GM19328 (cell line): Measurements from ENCODE around the gene MEX3A.
"Not testable (repeated sequence)": the region's sequence is repeated elsewhere in the genome, so short reads cannot be mapped to it uniquely, and the experiment has no call there.

Experiments
- ATAC-seq: cut with Tn5 transposase; IDR thresholded peaks from one replicate; pipeline ENCODE4 v1.9.1; 2021; ENCODE audit warnings: mild to moderate bottlenecking, moderate library complexity; ENCODE audit not compliant: unreplicated experiment

The MEX3A gene, protein sequence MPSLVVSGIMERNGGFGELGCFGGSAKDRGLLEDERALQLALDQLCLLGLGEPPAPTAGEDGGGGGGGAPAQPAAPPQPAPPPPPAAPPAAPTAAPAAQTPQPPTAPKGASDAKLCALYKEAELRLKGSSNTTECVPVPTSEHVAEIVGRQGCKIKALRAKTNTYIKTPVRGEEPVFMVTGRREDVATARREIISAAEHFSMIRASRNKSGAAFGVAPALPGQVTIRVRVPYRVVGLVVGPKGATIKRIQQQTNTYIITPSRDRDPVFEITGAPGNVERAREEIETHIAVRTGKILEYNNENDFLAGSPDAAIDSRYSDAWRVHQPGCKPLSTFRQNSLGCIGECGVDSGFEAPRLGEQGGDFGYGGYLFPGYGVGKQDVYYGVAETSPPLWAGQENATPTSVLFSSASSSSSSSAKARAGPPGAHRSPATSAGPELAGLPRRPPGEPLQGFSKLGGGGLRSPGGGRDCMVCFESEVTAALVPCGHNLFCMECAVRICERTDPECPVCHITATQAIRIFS

DNA sequence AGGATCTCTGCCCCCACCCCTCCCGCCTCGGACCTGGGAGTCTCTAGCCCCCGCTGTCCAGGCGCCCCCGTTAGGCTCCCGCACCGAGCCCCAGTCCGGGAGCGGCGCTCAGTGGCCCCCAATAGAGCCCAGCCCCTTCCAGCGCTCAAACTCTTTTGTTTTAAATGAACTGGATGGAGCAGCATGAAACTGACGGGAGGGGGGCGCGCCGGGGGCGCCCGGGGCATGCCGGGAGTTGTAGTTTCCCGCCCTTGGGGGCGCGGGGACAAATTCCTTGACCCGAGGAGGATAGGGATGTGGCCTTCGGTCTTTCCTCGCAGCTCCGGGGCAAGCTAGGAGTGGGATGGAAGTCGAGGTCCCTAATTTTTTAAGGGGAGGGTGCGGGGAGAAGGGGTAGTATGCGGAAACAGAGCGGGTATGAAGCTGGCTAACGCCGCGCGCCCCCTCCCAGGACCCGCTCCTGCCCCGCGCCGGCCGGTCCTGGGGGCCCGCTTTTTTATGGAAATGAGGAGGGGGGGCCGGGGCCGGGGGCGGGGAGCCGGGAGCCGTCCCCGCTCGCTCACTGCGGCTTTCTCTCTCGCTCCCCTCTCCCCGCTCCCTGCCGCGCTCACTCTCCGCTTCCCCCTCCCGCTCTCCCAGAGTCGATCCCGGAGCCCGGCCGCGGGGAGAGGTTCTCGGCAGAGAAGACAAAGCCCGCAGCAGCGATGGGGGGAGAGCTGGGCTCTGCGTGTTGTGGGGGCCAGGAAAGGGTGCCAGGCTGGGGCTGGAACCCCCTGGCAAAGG is at the start of gene MEX3A:
Gene MEX3A, minus strand, starts transcription at position 157 of the 783 bp plus-strand sequence. CDS start 467 bp downstream, outside the sequence.
- ATAC-seq = no peak

DNA sequence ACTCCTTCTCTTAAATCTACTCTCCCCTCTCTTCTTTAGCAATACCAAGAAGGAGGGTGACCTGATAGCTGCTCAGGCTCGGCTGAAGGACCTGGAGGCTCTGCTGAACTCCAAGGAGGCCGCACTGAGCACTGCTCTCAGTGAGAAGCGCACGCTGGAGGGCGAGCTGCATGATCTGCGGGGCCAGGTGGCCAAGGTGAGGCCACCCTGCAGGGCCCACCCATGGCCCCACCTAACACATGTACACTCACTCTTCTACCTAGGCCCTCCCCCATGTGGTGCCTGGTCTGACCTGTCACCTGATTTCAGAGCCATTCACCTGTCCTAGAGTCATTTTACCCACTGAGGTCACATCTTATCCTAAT is 48.3 kb upstream of the MEX3A start:
- no peak for ATAC-seq

DNA sequence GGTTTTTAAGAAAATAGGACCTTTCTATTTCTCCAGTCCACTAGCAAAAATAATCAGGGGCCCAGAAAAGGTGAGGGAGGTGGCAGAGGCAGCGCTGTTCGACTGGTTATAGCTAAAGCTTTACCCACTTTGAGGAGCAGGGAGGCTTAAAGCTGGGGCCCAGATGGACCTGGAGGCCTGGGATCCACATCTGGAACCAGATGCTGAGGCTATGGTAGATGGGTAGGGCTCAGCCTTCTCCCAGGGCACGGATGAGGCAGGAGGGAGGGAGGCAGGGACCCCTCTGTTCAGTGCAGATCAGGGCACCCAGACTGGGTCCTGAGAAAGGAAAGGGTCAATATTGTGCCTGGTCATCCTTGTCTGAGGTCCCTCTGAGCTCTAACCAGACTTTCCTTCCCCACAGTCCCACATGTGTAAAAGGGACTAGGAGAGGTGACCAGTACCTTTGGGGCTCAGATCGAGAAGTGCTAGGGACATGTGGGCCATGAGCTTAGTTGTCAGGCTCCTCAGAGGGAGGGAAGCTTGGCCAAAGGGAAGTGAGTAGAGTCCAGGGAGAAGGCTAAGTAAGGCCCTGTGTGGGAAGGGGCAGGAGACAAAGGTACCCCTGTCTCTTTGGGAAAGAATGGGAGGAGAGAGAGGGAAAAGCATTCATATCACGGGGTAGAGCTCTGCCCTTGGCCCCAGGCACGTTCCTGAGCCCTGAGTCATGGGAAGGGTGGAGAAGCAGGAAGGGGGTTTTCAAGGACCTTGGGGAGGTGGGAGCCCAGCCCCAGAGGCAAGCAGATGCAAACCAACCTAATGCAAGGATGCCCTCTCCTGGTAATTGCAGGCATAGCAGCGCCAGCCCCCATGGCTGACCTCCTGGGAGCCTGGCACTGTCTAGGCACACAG is 47.7 kb upstream of the MEX3A start:
- ATAC-seq = no peak

DNA sequence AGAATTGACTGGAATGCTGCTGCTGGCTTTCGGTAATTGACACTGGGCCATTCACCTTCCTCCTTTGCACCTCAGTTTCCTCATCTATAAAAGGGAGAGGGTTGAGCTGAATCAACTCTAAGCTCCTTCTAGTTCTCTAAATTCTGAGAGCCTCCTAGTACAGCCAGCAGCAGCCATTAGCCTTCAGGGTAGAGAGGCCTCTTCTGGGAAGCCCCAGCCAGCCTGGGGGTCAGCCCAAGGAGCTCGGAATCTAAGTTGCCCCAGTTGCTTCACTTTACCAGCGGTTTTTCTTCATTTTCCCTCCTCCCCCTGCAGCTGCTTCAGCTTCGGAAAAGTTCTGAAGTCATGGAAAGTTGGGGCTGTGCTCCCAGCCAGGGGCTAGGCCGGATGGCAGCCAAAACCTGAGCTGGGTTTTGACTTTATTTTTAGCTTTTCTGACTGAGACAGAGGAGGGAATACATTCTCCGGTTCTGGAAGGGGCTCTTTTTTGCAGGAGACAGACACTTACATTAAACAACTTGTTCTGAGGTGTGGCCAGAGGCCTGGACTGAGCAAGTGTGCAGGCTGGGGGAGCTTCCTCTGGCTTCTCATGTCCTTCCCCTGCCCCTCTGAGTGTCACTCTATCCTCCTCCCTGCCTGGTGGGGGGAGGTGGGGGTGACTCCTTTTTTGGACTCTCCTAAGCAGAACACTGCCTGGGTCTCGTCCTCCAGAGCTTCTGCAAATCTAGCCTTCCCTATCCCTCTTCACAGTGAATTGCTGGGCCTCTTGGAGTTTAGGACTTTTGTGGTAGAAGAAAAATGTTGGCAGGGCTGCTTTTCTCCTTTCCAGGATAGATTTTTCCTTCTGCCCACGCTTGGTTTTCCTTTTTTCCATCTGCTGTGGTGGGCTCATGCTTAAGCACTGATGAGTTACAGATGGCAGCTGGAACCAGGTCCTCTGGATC is 46.7 kb upstream of the MEX3A start:
- no peak for ATAC-seq

DNA sequence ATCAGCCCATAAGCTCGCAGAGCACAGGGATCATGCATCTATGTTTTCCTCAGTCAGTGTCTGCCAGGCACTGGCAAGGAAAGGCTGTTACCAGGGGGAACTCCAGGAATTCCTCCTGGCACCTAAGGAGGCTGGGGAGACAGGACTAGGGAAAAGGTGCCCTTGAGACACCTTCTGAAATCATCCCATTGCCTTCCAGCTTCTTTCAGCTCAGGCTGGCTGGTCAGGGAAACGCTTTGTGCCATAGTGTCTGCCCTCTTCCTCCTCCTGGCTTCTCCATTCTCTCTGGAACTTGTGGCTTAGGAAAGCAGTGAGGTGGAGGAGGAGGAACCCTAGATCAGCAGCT is 46.0 kb upstream of the MEX3A start:
- ATAC-seq = no peak

DNA sequence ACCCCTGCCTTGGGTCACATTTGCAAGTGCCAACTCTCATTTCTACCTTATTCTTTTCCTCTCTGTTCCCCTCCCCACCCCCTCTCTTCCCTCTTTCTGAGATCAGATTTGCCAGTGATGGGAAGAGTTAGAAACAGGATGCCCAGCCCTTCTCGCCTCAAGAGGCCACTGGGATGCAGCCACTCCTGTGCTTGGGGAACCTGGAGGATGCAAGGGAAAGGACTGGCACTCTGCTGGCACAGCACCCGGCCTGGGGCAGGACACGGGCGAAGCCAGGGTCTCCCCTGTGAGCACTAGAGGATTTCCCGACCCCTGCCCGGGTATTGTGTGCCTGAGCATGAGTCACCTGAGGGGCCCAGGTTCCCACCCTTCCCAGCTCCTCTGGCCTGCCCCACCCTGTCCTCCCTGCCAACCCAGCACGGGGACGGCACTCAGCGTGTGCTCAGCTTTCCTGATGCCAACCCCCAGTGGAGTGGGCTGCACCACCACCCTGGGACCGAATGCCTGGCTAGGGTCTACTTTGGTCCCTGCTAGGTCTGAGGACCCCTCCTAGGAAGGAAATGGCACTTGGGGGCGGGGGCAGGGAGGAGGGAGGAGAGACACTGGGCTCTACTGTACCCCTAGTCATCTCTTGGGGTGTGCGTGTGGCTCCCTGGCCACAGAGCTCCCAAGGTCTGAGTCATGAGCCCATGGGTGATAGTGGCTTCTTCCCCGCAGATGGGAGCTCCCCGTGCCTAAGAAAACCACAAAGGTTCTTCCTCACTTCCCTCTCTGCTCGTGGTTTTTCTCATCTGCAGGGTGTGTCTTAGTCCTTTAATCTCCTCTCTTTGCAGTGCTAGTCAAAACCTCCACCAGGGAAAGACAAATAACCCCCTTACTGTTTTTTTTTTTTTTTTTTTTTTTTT is 44.6 kb upstream of the MEX3A start:
- peak; percentile 43 for ATAC-seq

DNA sequence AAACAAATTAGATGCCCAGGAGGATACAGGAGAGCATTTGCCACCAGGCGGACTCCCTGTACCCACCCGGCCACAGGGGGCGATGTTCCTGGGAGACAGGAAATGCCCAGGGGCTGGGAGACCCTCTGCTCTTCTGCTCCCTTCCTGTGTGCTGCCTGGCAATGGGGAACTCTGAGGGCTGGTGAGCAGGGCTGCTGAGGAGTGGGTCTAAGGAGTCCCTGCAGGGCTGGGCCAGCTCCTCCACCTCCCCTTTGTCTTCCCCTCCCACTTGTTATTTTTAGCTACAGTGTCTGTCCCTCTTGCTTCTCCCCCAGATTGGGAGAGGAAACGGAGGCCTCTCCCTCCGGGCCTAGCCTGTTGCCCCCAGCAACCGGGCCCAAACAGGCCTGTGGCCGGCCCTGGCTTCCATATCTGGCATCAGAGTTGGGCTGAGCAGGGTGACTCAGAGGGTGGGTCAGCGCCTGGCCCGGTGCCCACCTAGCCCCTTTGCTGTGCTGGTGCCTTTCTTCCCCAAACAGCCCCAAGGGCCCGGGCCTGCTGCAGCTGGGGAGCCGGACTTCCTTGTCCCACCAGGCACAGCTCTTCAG is 43.9 kb upstream of the MEX3A start:
- no peak for ATAC-seq

DNA sequence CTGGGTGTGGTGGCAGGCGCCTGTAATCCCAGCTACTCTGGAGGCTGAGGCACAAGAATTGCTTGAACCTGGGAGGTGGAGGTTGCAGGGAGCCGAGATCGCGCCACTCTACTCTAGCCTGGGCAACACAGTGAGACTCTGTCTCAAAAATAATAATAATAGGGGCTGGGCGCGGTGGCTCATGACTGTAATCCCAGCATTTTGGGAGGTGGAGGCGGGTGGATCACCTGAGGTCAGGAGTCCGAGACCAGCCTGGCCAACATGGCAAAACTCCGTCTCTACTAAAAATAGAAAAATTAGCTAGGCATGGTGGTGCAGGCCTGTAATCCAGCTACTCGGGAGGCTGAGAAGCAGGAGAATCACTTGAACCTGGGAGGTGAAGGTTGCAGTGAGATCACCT is 43.3 kb upstream of the MEX3A start:
- ATAC-seq = not testable (repeated sequence)

DNA sequence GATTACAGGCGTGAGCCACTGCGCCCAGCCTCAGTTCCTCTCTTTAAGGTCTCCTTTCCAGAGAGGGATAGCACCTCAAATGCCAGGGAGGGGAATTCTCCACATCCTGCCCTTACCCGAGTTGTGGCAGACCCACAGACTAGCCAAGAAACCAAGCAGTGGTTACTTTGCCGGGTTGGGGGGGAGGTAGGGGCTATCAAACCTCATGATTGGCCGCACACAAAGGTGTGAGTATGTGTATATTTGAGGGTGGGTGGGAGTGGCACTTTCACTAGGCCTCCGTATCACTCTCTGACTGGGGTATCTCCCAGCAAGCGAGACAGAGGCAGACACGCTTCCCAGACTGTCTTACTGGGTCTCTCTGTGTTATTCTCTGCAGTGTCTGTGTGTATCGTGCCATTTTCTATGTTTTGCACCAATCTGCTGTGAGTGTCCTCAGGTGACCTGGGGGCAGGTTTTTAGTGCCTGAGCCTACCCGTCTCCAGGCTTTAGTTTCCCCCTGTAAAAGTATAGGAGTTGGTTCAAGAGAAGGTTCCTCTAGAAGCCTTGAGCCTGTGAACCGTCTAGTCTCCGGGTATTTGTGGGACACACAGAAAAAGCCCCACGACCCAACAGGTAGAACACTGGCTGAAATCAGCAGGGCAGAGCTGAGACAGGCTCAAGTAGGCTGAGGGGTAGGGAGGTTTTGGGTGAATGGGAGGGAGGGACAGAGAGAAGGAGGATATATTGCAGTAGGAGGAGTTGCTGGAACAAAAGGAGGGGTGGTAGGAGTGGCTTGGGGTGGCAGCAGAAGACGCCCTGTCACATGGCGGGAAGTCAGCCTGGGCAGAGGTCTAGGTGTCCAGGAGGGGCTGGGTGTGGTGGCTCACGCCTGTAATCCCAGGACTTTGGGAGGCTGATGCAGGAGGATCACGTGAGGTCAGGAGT is 42.6 kb upstream of the MEX3A start:
- ATAC-seq = no peak

DNA sequence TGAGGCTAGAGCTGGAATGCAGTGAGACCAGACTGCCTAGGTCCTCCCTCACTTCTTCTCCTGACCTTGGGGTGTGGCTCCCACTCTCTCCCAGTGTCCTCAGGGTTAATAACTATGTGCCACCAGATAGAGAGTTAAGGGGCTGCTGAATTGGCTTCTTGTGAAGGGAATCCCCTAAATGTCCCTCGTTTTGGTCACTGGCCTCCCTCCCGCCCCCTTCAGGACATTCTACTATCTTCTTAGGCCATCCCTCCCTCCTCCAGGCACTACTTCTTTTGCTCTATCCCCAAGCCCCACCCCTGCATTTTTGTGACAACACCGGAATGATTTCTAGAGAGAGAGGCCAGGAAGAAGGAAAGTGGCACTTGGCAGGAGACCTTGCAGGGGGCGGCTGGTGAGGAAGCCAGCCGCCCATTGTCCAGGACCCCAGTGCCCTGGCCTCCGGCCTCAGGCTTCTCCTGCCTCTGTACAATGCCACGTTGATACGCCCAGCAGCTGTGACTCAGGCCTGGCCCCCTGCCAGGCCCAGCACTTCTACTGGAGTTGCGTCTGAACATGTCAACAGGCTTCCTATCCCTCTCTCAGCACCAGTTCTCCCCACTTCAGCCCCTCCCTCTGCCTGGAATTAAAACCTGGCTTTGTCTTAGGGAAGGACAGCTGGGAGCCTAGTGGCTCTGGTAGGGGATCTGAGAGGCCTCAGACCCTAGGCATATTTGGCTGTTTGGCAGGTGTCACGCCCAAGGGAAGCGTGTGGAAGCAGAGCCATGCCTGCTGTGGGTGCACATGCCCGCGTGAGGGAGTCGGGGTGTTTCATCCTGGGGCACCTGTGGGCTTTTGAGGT is 41.3 kb upstream of the MEX3A start:
- no peak for ATAC-seq

DNA sequence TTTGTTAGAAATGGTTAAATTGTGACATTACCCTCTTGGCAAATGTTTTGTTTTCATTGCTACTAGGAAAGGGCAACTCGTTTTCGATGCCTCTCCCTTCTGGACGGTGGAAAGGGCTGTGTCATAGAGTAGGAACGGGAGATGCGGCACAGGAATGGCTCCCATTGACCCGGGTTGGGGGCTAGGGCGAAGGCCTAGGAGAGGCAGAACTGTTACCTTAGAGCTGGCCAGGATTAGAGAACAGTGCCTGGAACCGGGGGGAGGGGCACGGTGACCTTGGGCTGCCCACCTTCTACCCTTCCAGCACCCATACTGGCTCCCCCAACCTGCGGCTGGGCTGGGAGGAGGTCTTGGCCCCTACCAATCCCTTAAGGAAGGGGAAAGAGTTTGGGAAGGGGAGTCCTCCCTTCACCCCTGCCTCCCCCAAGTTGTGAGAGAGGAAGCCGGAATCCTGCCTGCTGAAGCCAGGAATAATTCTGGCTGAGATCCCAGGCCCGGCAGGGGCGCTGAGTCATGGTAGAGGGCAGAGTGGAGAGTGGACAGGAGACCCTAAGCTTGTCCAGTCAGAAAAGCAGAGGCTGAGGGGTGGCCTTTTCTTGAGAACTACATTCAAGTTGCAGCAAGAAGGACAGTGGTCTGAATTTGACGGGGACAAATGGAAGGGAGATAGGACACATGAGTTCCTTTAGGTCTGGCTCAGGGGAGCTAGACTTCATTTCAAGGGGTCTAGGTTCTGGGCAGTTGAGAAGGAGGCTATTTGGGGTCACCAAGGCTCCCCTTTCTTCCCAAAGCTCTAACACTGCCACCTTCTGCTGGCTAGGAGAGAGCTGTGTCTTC is 40.5 kb upstream of the MEX3A start:
- no peak for ATAC-seq

DNA sequence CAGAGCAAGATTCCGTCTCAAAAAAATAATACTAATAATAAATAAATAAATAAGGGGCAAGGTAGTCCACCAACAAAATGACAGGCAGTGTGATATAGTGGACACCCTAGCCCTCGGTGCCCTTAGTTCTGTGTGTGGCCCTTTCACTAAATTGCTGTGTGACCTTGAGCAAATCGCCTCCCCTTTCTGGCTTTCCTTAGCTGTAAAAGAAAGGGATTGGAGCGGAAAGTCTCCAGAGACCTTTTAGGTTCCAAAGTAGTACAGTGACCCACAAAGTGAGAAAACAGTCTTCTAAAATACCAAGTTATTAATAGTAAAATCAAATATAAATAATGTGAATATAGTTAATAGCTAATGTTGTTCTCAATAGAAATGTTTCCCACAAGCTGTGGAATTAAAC is 39.8 kb upstream of the MEX3A start:
- ATAC-seq = no peak

DNA sequence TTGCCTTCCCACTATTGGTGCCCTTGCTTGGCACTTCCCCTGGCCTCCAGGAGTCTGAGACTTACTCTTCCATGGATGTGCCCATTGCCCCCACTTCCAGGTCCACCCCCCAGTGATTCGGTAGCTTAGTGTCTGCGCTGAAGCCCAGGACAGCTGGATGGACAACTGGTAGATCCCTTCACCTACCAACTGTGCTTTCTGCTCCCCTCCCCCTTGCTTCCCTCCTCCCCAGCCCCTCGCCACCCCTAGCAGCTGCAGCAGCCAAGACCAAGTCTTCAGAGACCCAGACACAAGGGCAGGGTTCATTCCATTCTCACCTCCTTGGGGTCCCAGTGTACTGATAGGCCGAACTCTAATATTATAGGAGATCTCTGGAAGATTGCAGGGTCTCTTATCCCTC is 39.2 kb upstream of the MEX3A start:
- ATAC-seq = no peak

DNA sequence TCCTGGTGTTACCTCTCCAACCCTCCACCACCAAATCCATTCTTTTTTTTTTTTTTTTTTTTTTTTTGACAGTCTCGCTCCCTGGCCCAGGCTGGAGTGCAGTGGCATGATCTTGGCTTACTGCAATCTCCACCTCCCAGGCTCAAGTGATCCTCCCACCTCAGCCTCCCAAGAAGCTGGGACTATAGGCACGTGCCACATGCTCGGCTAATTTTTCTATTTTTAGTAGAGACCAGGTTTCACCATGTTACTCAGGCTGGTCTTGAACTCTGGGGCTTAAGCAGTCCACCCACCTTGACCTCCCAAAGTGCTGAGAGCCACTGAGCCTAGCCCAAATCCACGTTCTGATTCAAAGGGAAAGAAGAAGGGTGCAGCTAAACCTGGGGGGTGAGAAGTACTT is 38.7 kb upstream of the MEX3A start:
- not testable (repeated sequence) for ATAC-seq

DNA sequence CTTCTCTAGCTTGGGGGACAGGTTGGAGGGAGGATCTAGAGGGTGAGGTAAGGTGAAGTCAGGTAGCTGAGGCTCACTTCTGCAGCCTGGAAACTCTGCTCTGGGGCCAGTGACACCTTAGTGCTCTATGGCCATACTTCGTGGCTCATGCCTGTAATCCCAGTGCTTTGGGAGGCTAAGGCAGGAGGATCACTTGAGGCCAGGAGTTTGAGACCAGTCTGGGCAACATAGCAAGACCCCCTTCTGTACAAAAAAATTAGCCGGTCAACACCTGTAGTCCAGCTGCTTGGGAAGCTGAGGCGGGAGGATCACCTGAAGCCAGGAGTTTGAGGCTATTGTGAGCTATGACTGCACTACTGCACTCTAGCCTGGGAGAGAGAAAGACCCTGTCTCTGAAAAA is 38.1 kb upstream of the MEX3A start:
- ATAC-seq = no peak
